Spinal cord (tissue), 10 donors: ENCODE data around the gene RBPJ. TPM values are rescaled to one million over a fixed set of nuclear protein-coding genes. Genes with fewer than 3 reads are reported as not detected.
"Not testable (repeated sequence)": the region's sequence is repeated elsewhere in the genome, so short reads cannot be mapped to it uniquely, and the experiment has no call there.

Source experiments
- DNase-seq, 6 donors: peaks; one replicate each; pipeline versions ENCODE4 v3.0.0 to v3.0.0-alpha.2; 2013 to 2015; ENCODE audit warnings: low spot score in 6 of 6, low read depth in 4 of 6
- H3K27ac ChIP-seq: one replicate; pipeline ENCODE4 v1.5.1; 2013; ENCODE audit warnings: low read depth, low read length, control low read depth
- H3K27me3 ChIP-seq: one replicate; pipeline ENCODE4 v1.6.1; 2013; ENCODE audit warnings: low read length; ENCODE audit not compliant: control insufficient read depth, insufficient read depth
- H3K36me3 ChIP-seq: one replicate; pipeline ENCODE4 v1.6.1; 2013; ENCODE audit warnings: low read length; ENCODE audit not compliant: control insufficient read depth, insufficient read depth
- H3K4me1 ChIP-seq: one replicate; pipeline ENCODE4 v1.6.1; 2013; ENCODE audit warnings: low read length; ENCODE audit not compliant: control insufficient read depth, insufficient read depth
- H3K4me3 ChIP-seq: one replicate; pipeline ENCODE4 v1.5.1; 2013; ENCODE audit warnings: low read depth, low read length, control low read depth
- H3K9me3 ChIP-seq: one replicate; pipeline ENCODE4 v1.6.1; 2013; ENCODE audit warnings: low read length; ENCODE audit not compliant: control insufficient read depth, insufficient read depth
- WGBS: methylation state at CpG from one replicate; pipeline ENCODE4 v1.1.5; 2013; ENCODE audit warnings: missing lambda C conversion rate; ENCODE audit not compliant: insufficient coverage; 5-methylcytosine and 5-hydroxymethylcytosine counted together
- polyA plus RNA-seq, 2 donors: library from polyadenylated mRNA; unstranded; fragments of 120-200 nt; gene quantifications; one replicate each; pipeline ENCODE4 v1.2.1, GENCODE V29; 2013; ENCODE audit not compliant: insufficient read length in 2 of 2
- total RNA-seq, 2 donors: library from RNA; depleted of rRNA in 1 of 2; stranded (reverse); fragments of 120-200 nt in 1 of 2; fragments of >200 nt in 1 of 2; gene quantifications; one replicate each; pipeline versions ENCODE4 v1.2.3 to v1.2.4, GENCODE V29; 2013 to 2014
- donor health status: healthy.

Gene RBPJ
- total and polyA plus RNA-seq, 4 donors: 79.7 to 122 (median 96.5) TPM

DNA sequence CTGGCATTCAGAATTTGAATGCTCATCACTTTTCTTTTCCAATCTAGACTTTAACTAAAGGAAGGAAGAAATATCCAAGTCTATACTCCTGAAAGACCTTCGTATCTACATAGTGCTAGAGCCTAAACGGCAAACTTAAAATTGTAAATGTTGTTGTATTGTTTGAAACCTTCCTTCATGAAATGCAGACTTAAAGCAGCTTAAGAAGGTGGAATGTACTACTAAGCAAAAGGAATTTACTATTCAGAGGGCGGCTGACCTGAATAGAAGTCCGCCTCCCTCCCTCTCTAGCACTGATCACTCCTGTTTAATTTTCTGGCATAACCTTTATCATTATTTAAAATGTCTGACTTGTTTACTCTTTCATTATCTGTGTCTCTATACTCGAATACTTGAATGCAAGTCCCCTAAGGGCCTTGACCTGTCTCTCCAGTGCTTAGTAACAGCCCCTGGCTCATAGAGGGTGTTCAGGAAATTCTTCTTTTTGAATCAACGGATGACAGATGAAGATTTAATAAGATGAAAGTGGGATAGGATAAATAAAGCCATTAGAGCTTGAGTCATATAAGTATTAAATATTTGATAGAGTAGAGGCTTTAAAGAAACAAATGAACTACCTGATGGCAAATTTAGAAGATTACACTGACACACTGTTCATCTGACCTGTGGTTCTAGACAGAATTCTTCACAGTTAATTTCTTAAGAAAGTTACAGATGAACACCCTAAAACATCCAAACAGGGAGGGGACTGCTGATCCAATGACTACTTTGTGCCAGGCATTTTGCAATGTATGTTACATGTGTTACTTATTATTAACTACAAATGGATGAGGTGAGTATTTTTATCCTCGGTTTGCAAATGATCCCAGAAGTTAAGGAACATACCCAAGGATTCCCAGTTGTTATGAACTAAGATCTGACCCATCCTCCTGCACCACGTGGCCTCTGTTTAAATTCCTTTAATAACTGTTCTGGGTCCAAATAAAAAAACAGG lies 20.2 kb upstream of the RBPJ start:
- Histone ChIP-seq H3K4me3 (no peak overlapping the region), H3K27ac (no peak overlapping the region), H3K27me3 (no peaks in the 10 kb centered on the region), H3K36me3 (no peaks in the 10 kb centered on the region), H3K9me3 (no peaks in the 10 kb centered on the region), H3K4me1 (no peaks in the 10 kb centered on the region)
- 100% methylated on average over 1 of the region's 8 CpGs for WGBS
- no peak for DNase-seq

DNA sequence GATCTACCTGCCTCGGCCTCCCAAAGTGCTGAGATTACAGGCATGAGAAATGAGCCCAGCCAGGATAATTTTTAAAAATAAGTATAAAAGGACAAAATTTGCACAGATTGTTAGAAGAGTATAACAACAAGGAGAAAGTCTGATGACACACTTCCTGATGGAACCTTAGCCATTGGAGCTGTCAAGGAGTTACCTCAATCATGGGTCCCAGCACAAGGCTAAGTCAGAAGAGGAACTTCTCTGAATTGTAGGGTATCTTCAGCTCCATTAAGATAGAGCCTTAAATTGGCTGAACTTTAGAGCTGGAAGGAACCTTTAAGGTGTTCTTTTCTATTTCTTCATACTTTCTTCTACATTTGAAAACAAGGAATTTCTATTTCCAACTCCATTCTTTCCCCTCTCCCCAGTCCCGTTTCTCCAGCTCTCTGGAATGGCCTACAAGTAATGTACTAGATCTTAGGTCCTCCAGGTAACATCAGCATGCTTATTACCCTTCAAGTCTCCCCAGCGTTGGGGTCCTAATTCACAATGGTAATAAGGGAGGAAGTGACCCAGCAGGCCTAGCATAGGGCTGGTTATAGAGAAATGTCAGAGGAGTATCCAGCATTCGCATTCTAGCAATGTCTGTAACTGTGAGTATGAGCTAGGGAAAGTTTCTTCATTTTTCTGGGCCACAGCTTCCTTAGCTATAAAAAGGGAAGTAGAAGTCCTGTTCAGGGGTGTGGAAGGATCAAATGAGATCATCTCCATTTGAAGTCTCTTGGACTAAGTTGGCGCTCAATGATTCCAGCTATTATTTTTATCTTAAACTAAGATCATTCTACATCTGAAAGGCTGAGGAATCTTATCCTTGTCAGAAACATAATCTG lies 18.5 kb upstream of the RBPJ start:
- Histone ChIP-seq H3K27me3 (no peaks in the 10 kb centered on the region), H3K27ac (no peak overlapping the region), H3K9me3 (no peaks in the 10 kb centered on the region), H3K4me3 (no peak overlapping the region), H3K36me3 (no peaks in the 10 kb centered on the region), H3K4me1 (no peaks in the 10 kb centered on the region)
- WGBS: 100% methylated on average over 2 of the region's 5 CpGs
- DNase-seq: no peak

- no peaks in the 10 kb centered on the region for H3K27me3 ChIP-seq
- no peaks in the 10 kb centered on the region for H3K9me3 ChIP-seq
- WGBS: 100% methylated on average over 1 of the region's 4 CpGs
- no peaks in the 10 kb centered on the region for H3K4me1 ChIP-seq
- H3K27ac ChIP-seq: no peak overlapping the region
- DNase-seq: no peak
- no peaks in the 10 kb centered on the region for H3K36me3 ChIP-seq
- no peak overlapping the region for H3K4me3 ChIP-seq
Observed at GRCh38 chr4:26303008-26303407, 17.8 kb upstream of the RBPJ start.

DNA sequence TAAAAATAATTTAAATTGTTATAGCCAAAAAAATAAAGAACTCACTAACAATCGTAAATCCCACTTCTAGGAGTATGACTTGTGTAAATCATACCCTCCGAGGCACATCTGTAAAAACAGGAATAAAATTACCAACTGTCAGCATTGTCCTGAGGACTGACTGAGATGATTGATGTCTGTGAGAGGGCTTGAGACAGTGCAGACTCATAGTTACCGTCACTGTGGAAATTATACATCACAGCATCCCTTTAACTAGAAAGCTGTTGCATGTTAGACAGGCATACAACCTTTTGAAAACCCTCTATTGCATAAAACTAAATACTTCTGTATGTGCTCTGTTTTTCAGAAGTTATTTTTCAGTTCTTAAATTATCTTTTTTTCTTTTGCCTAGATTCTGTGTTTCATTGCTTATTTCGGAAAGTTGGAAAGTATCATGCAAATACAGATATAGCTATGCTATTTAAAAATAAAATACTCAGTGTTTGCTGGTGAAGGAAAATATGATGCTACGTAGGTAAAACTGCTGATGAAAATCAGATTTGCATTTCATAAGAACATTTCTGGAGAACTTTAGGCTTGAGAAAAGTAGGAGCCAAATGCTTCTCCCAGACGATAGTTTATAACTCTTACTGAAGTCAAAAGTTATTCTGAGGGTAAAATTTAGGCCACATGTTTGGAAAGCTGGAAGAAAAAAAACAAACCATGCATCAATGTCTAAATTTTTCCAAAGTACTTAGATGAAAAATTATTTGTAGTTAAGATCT lies 13.6 kb upstream of the RBPJ start:
- H3K4me3 ChIP-seq: no peak overlapping the region
- no peaks in the 10 kb centered on the region for H3K27me3 ChIP-seq
- no CpG with 5 or more reads among the region's 6 CpGs for WGBS
- no peaks in the 10 kb centered on the region for H3K9me3 ChIP-seq
- no peak overlapping the region for H3K27ac ChIP-seq
- DNase-seq: no peak
- H3K36me3 ChIP-seq: no peaks in the 10 kb centered on the region
- no peaks in the 10 kb centered on the region for H3K4me1 ChIP-seq

DNA sequence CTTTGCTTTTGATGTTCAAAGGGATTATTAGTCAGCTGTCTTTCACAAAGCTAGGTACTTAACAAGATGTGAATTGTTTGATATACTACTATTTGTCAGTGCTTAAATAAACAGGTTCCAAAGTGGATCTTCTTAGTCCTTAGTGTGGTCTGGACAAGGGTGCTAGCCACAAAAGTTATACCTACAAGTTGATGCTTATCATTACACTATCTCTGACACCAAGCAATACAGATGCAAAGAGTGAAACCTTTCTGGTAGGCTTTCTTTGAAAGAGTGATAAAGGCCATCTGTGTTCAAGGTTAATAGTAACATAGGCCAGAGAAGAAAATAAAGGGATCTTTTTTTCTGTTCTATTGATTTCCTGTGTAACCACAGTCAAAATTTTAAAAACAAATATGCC lies 12.2 kb upstream of the RBPJ start:
- H3K27me3 ChIP-seq: no peaks in the 10 kb centered on the region
- DNase-seq: no peak

GRCh38 chr4:26310264-26310663 lies 10.6 kb upstream of the RBPJ start:
- WGBS: no CpG with 5 or more reads among the region's 2 CpGs
- H3K27ac ChIP-seq: no peak overlapping the region
- no peaks in the 10 kb centered on the region for H3K36me3 ChIP-seq
- DNase-seq: no peak
- H3K4me1 ChIP-seq: no peaks in the 10 kb centered on the region
- H3K9me3 ChIP-seq: no peaks in the 10 kb centered on the region
- no peak overlapping the region for H3K4me3 ChIP-seq
- no peaks in the 10 kb centered on the region for H3K27me3 ChIP-seq

More for the DNA sequence above, 12.2 kb upstream of the RBPJ start:
- no peaks in the 10 kb centered on the region for H3K36me3 ChIP-seq
- no peaks in the 10 kb centered on the region for H3K4me1 ChIP-seq
- H3K9me3 ChIP-seq: no peaks in the 10 kb centered on the region
- H3K27ac ChIP-seq: no peak overlapping the region
- no peak overlapping the region for H3K4me3 ChIP-seq

DNA sequence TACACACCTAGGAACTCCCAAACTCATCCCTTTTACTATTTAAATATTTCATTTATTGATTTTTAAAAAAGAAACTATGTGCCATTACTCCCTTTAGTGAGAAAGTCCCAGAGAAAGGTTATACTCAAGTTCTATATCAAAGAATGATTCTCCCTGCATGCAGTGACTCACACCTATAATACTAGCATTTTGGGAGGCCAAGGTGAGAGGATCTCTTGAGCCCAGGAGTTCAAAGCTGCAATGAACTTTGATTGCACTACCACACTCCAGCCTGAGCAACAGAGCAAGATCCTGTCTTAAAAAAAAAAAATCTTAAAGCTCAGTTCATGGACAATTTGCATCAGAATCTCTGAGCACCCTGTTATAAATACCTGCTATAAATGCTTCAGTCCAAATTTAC lies 9.2 kb upstream of the RBPJ start:
- no peaks in the 10 kb centered on the region for H3K4me1 ChIP-seq
- H3K4me3 ChIP-seq: no peak overlapping the region
- DNase-seq: no peak
- H3K27me3 ChIP-seq: no peaks in the 10 kb centered on the region
- H3K27ac ChIP-seq: no peak overlapping the region
- no peaks in the 10 kb centered on the region for H3K9me3 ChIP-seq
- H3K36me3 ChIP-seq: no peaks in the 10 kb centered on the region

- H3K27ac ChIP-seq, DNase-seq, H3K4me3 ChIP-seq, H3K9me3 ChIP-seq, H3K36me3 ChIP-seq, H3K27me3 ChIP-seq: not testable (repeated sequence)
- 100% methylated on average over 5 of the region's 8 CpGs for WGBS
- H3K4me1 ChIP-seq: peaks cover 13% of the 10 kb centered on the region
Observed at GRCh38 chr4:26315316-26315932, 5.4 kb upstream of the RBPJ start.

- DNase-seq: no peak
- Histone ChIP-seq H3K27me3 (no peaks in the 10 kb centered on the region), H3K4me1 (peaks cover 16% of the 10 kb centered on the region), H3K4me3 (no peak overlapping the region), H3K36me3 (no peaks in the 10 kb centered on the region), H3K9me3 (no peaks in the 10 kb centered on the region), H3K27ac (no peak overlapping the region)
- 92% methylated on average over 1 of the region's 2 CpGs for WGBS
Observed at GRCh38 chr4:26317766-26318165, 3.0 kb upstream of the RBPJ start.
